Choroid plexus epithelial cell (primary cell): Measurements from ENCODE around the gene FALEC.

Source experiments
- DNase-seq: peaks from one replicate; pipeline ENCODE4 v3.0.0-alpha.2; 2010; ENCODE audit warnings: low read depth
- H3K4me3 ChIP-seq: 2 replicates; pipeline ENCODE4 v1.5.1; 2011; ENCODE audit warnings: low read depth, mild to moderate bottlenecking, control low read depth, low read length, moderate library complexity
- CTCF ChIP-seq: conservative IDR thresholded peaks from 2 replicates; pipeline ENCODE4 v1.5.1; 2011; ENCODE audit warnings: low read depth, mild to moderate bottlenecking, control low read depth, inconsistent platforms, low read length, moderate library complexity

FALEC gene

GRCh38 chr1:150575518-150576366 lies 60.2 kb downstream of the FALEC start:
- no peak for TF ChIP-seq CTCF
- DNase-seq: peak; percentile 47

GRCh38 chr1:150576367-150576711 lies 60.8 kb downstream of the FALEC start:
- TF ChIP-seq CTCF: no peak
- no peak for DNase-seq
- H3K4me3 ChIP-seq: peak overlapping the region; percentile 99

More at GRCh38 chr1:150575518-150576366, 60.2 kb downstream of the FALEC start:
- peak overlapping the region; percentile 99 for H3K4me3 ChIP-seq

- no peak for TF ChIP-seq CTCF
- H3K4me3 ChIP-seq: peak overlapping the region; percentile 99
- DNase-seq: peak; percentile 50
Measured at GRCh38 chr1:150576794-150577556, 61.4 kb downstream of the FALEC start.

GRCh38 chr1:150577557-150578271 lies 62.2 kb downstream of the FALEC start:
- H3K4me3 ChIP-seq: peak overlapping the region; percentile 99
- DNase-seq: peak; percentile 71
- no peak for TF ChIP-seq CTCF

- H3K4me3 ChIP-seq: peak overlapping the region; percentile 99
- DNase-seq: peak; percentile 95
- no peak for TF ChIP-seq CTCF
Measured at GRCh38 chr1:150578272-150579109, 62.9 kb downstream of the FALEC start.
